Neural cell (in vitro differentiated cells): Measurements from ENCODE around the gene SLC51A.

Source experiments
- EZH2 ChIP-seq: fragments of 200-600, 300-800 bp; shearing (Covaris generic), sonication (generic); IDR thresholded peaks from 2 replicates; pipeline ENCODE4 v1.6.1; 2014; ENCODE audit warnings: antibody characterized with exemption, low read length, borderline replicate concordance, mild to moderate bottlenecking; ENCODE audit not compliant: insufficient read depth, poor library complexity, severe bottlenecking
- MXI1 ChIP-seq: fragments of 450-650 bp; conservative IDR thresholded peaks from 2 replicates; pipeline ENCODE4 v1.6.1; 2014; ENCODE audit warnings: antibody characterized with exemption, mild to moderate bottlenecking; ENCODE audit not compliant: poor library complexity, severe bottlenecking
- POLR2AphosphoS5 ChIP-seq: IDR thresholded peaks from 2 replicates; pipeline ENCODE4 v1.6.1; 2012
- RAD21 ChIP-seq: fragments of 450-650 bp; conservative IDR thresholded peaks from 2 replicates; pipeline ENCODE4 v1.6.1; 2014; ENCODE audit warnings: antibody characterized with exemption, mild to moderate bottlenecking, moderate library complexity
- SMC3 ChIP-seq: fragments of 450-650 bp; conservative IDR thresholded peaks from 2 replicates; pipeline ENCODE4 v1.6.1; 2014; ENCODE audit warnings: antibody characterized with exemption, mild to moderate bottlenecking, moderate library complexity; ENCODE audit not compliant: poor library complexity
- TAF1 ChIP-seq: IDR thresholded peaks from 2 replicates; pipeline ENCODE4 v1.6.1; 2012; ENCODE audit warnings: low read depth
- TF ChIP-seq, protein P1 (sequence below): fragments of 450-650 bp; IDR thresholded peaks from 2 replicates; pipeline ENCODE4 v1.5.1; 2014; ENCODE audit warnings: antibody characterized with exemption, mild to moderate bottlenecking, moderate library complexity; ENCODE audit not compliant: poor library complexity, severe bottlenecking

DNA sequence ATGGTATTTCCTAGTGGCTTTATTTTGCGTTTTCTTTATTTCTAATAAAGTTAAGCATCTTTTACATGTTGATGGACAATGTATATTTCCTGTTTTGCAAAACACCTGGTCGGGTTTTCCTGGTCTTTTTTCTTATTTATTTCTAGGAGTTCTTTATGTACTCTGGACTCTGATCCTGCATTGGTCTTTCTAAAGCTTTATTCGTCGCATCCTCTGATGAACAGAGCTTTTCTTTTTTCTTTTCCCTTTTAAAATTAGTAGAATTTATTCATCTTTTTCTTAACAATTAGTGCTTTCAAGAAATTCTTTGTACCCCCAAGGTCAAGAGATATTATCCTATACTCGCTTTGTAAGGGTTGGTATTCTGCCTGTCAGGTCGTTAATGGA is 37.3 kb upstream of the SLC51A start:
- TF ChIP-seq TAF1 (no peak), SMC3 (no peak), EZH2 (no peak), RAD21 (no peak), POLR2AphosphoS5 (no peak), MXI1 (no peak)
- TF ChIP-seq, protein P1, sequence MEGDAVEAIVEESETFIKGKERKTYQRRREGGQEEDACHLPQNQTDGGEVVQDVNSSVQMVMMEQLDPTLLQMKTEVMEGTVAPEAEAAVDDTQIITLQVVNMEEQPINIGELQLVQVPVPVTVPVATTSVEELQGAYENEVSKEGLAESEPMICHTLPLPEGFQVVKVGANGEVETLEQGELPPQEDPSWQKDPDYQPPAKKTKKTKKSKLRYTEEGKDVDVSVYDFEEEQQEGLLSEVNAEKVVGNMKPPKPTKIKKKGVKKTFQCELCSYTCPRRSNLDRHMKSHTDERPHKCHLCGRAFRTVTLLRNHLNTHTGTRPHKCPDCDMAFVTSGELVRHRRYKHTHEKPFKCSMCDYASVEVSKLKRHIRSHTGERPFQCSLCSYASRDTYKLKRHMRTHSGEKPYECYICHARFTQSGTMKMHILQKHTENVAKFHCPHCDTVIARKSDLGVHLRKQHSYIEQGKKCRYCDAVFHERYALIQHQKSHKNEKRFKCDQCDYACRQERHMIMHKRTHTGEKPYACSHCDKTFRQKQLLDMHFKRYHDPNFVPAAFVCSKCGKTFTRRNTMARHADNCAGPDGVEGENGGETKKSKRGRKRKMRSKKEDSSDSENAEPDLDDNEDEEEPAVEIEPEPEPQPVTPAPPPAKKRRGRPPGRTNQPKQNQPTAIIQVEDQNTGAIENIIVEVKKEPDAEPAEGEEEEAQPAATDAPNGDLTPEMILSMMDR, result no peak
